GM12864 (cell line): Measurements from ENCODE around the gene PHF1.
"Not testable (repeated sequence)": the region's sequence is repeated elsewhere in the genome, so short reads cannot be mapped to it uniquely, and the experiment has no call there.

Experiments used
- DNase-seq: peaks from one replicate; pipeline ENCODE4 v3.0.0-alpha.2; 2011; ENCODE audit warnings: low read depth
- H3K4me3 ChIP-seq: 2 replicates; pipeline ENCODE4 v1.5.1; 2011; ENCODE audit warnings: mild to moderate bottlenecking, low read depth, low read length, control low read depth
- CTCF ChIP-seq: IDR thresholded peaks from 2 replicates; pipeline ENCODE4 v1.5.1; 2011; ENCODE audit warnings: low read depth, mild to moderate bottlenecking, moderate library complexity, low read length, control low read depth, inconsistent platforms; ENCODE audit errors: missing control alignments

PHF1 gene

DNA sequence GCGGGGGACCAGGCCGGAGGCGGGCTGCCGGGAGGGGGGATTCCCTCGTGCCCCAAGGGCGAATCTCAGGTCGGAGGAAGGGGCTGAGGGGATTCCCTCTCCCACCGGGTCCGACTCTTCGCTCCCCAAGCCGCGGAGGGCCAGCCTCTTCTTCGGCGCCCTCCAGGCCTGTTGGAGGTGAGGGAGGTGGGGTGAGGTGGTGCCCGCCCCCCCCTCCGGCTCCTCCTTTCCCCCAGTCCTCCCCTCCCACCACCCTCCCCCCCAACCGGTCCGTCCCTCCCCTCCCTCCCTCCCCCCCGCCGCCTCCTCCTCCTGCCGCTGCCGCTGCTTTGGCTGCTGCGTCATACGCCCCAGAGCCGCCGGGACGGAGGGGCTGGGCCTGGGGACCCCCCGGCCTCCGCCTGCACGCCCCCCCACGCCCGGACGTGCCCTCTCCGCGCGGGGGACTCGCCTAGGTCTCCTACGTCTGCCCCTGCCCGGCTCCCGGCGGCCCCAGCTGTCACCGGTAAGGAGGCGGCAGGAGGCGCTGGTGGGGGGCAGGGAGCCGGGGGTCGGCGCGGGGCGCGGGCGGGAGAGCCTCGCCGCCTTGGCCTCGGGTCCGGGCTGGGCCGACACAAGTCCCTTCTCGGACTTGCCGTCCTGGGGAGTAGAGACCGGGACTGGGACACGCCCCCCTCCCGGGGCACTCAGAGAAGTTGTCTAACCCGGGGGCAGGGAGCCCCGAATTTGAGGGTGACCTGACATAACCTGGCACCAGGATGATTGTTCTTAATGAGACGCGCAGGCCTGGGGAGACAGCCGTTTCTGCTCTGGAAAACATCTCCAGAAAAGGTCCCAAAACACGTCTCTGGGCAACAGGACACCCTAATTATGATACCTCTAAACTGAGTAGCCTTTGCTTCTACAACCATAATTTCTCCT, at the start of gene PHF1:
Gene PHF1 (plus strand): TSS at position 304 of the 921 bp plus-strand sequence. CDS start 1,250 bp downstream, outside the sequence.
- no peak for DNase-seq
- peak within 1 kb of the TSS; percentile 70 for H3K4me3 ChIP-seq
- TF ChIP-seq CTCF: no peak

DNA sequence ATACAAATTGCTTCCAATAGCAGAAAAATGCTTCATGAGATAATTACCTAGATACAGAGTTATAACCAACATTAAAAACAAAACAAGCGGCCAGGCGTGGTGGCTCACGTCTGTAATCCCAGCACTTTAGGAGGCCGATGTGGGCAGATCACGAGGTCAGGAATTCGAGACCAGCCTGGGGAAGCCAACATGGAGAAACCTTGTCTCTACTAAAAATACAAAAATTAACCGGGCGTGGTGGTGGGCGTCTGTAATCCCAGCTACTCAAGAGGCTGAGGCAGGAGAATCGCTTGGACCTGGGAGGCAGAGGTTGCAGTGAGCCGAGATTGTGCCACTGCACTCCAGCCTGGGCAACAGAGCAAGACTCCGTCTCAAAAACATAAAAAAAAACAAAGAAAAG, 47.3 kb upstream of the PHF1 start:
- not testable (repeated sequence) for DNase-seq

GRCh38 chr6:33364475-33365205, 46.2 kb upstream of the PHF1 start:
- not testable (repeated sequence) for H3K4me3 ChIP-seq, DNase-seq

More for the DNA sequence above, 47.3 kb upstream of the PHF1 start:
- not testable (repeated sequence) for H3K4me3 ChIP-seq

DNA sequence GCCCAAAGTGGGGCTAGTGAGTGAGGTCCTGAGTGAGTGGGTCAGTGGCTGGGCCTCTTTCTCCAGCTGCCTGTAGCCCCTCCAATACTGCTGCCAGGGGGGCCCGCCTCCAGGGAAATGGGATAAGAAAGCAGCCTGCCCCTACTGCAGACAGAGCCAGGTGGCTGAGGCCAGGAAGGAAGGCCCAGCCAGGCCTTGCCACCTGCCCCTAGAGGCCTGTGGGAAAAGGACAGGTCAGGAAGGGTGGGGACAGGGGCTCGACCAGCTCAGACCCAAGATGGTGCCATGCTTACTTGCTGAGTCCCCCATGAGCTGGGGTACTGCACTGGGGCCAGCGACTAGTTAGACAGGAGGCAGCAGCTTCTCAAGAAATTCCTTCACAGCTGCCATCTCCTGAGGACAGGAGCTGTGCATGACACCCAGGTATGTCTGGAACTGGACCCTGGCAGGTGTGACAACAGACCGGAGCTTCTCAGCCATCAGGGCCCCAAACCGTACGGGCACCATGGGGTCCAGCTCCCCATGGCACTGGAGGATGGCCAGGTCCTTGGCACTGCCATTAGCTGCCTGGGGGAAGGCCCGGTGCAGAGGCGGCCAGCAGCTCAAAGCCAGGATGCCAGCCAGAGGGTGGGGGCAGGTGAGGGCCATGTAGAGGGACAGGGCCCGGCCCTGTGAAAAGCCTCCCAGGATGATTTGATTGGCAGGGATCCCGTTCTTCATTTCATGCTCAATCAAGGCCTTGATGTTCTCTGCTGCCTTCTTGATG, 45.4 kb upstream of the PHF1 start:
- TF ChIP-seq CTCF: peak; percentile 23
- DNase-seq, H3K4me3 ChIP-seq: not testable (repeated sequence)

- no peak for TF ChIP-seq CTCF
- no peak for DNase-seq
- H3K4me3 ChIP-seq: no peak overlapping the region
These were observed 43.7 kb upstream of the PHF1 start for GRCh38 chr6:33367009-33367714.

DNA sequence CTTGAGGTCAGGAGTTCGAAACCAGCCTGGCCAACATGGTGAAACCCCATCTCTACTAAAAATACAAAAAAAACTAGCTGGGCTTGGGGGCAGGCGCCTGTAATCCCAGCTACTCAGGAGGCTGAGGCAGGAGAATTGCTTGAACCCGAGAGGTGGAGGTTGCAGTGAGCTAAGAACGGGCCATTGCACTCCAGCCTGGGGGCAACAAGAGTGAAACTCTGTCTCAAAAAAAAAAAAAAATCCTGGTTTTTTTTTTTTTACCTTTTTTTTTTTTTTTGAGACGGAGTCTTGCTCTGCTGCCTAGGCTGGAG, 43.1 kb upstream of the PHF1 start:
- DNase-seq, H3K4me3 ChIP-seq: not testable (repeated sequence)

DNA sequence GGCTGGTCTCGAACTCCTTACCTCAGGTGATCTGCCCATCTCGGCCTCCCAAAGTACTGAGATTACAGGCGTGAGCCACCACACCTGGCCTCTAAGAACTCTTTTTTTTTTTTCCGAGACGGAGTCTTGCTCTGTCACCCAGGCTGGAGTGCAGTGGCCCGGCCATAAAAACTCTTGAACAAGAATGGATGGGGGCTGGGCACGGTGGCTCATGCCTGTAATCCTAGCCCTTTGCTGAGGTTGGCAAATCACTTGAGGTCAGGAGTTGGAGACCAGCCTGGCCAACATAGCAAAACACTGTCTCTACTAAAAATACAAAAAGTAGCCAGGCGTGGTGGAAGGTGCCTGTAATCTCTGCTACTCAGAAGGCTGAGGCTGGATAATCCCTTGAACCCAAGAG, 38.9 kb upstream of the PHF1 start:
- H3K4me3 ChIP-seq, DNase-seq: not testable (repeated sequence)

DNA sequence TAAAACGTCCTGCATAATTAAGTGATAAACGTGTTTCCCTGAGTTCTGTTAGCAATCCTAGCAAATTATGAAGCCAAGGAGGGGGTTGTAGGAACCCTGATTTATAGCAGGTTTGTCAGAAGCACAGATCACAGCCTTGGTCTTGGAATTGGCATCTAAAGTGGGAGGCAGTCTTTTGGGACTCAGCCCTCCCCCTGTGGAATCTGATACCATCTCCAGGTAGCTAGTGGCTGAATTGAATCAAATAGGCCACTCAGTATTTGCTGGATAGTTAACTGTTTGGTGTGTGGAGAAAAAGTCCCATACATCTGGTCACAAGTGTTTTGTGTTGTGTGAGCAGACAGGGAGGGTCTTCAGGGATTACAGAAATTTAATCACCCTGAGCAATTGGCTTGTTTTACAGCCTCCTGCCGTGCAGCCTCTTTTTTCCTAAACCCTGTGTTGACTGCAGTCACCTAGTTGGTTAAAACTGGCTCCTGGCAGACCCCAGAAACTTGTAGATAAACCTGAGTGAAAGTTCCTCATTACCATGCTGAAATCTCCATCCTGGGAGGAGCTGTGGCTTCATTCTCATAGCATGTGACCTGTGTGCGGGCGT, 38.2 kb upstream of the PHF1 start:
- TF ChIP-seq CTCF: no peak
- no peak for DNase-seq
- H3K4me3 ChIP-seq: no peak overlapping the region
